Fibroblast of skin of abdomen (primary cell): Measurements from ENCODE around the gene RPP21.

Source experiments
- DNase-seq: peaks from one replicate; pipeline ENCODE4 v3.0.0-alpha.2; 2013

RPP21 gene

GRCh38 chr6:30386166-30386565 lies 41.2 kb downstream of the RPP21 start:
- DNase-seq, result no peak

DNA sequence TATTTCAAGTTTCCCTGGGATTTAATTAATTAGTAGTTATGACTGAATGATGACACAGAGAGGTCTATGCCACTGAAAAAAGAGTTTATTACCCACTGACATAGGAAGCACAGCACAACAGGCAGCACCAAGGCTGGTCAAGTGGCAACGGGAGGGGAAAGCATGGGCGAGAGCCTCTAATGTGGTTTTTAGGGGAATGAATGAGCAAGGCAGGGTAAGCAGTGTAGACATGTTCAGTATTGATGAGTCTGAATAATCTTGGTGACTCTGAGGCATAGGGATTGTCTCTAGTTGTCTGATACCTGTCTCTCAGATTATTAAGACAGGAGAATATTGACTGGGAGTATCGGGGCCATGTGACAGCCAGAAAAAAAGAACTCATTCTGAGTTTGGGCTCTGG lies 46.3 kb downstream of the RPP21 start:
- no peak for DNase-seq

- no peak for DNase-seq
Observed at GRCh38 chr6:30394139-30394538, 49.2 kb downstream of the RPP21 start.
